Measurements from ENCODE around the gene WDR4. TPM values are rescaled to one million over a fixed set of nuclear protein-coding genes. Genes with fewer than 3 reads are reported as not detected.
A peak's percentile ranks its signal among the peaks of the same experiment; 100 is the strongest.
"Not testable (repeated sequence)": the region's sequence is repeated elsewhere in the genome, so short reads cannot be mapped to it uniquely, and the experiment has no call there.

The WDR4 gene
- total and polyA plus RNA-seq, 4 donors, result 2.5 to 13.9 (median 8.4) TPM

- DNase-seq, result peak in 1 of 2 donors; percentile 62
- 88 to 93% methylated on average over 13 of the region's 13 CpGs for WGBS, 2 donors
- no peak for ATAC-seq (ENCODE audit: low FRiP score)
- H3K4me1 ChIP-seq (ENCODE audit: control insufficient read depth in 1 of 2, insufficient read depth in 2 of 2, low read length in 2 of 2), result no peaks in the 10 kb centered on the region
- intact Hi-C loops (cut with DNase I), result no loop called here
- H3K9me3 ChIP-seq (ENCODE audit: control insufficient read depth, low read length), result no peaks in the 10 kb centered on the region
- H3K27ac ChIP-seq (ENCODE audit: low read depth in 1 of 2, low read length in 2 of 2), result no peak overlapping the region
- H3K36me3 ChIP-seq (ENCODE audit: control insufficient read depth in 1 of 2, insufficient read depth in 2 of 2, low read length in 1 of 2), result no peaks in the 10 kb centered on the region
- no peak overlapping the region for H3K4me3 ChIP-seq (ENCODE audit: low read length in 2 of 2)
- no peaks in the 10 kb centered on the region for H3K27me3 ChIP-seq (ENCODE audit: control insufficient read depth in 1 of 2, insufficient read depth in 2 of 2, low read length in 1 of 2)
These were observed 44.6 kb downstream of the WDR4 start for GRCh38 chr21:42834726-42835191.

DNA sequence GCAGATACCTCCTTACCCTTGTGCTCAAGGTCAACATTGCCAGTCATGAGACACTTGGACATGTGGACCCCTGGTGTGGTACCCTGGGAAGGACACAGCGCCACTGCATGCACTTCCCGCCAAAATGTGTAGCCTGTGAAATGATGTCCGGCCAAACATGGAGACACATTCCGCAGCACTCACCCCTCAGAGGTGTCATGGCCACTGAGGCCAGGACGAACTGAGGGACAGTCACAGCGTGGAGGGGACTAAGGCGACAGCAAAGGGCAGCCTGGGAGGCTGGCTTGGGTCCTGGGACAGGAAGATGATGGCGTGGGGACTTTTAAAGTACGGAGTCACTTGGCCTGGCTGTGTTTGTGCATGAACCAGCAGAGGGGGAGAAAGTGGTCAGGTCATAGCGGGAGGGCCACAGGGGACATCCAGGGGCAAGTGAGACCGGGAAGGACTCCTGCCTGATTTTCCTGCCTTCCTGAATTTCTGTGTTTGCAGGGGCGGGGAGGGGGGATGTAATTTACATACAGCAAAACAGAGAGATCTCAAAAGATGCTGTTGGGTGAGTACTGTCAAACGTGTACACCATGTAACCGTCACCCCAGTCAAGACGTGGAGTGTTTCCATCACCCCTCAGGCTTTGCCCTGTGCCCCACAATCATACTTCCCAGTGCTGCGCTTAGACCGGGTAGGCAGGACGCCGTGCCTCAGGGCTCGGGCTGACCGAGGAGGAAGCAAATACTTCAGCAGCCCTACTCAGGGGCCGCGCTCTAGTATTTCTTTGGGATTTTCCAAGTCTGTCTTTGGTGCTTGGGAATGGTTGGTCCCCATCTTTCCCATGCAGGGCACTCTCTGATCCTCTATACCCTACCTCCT, 45.2 kb downstream of the WDR4 start:
- Histone ChIP-seq H3K4me1 (ENCODE audit: control insufficient read depth in 1 of 2, insufficient read depth in 2 of 2, low read length in 2 of 2) (no peaks in the 10 kb centered on the region), H3K9me3 (ENCODE audit: control insufficient read depth, low read length) (no peaks in the 10 kb centered on the region), H3K27me3 (ENCODE audit: control insufficient read depth in 1 of 2, insufficient read depth in 2 of 2, low read length in 1 of 2) (no peaks in the 10 kb centered on the region), H3K4me3 (ENCODE audit: low read length in 2 of 2) (no peak overlapping the region), H3K36me3 (ENCODE audit: control insufficient read depth in 1 of 2, insufficient read depth in 2 of 2, low read length in 1 of 2) (no peaks in the 10 kb centered on the region), H3K27ac (ENCODE audit: low read depth in 1 of 2, low read length in 2 of 2) (no peak overlapping the region)
- ATAC-seq (ENCODE audit: low FRiP score) (no peak), DNase-seq (peak in 1 of 2 donors; percentile 56)
- WGBS, 2 donors, result 78 to 82% methylated on average over 23 of the region's 23 CpGs
- intact Hi-C loops (cut with DNase I), result no loop called here

GRCh38 chr21:42833439-42833815, 45.9 kb downstream of the WDR4 start:
- Histone ChIP-seq H3K4me1 (ENCODE audit: control insufficient read depth in 1 of 2, insufficient read depth in 2 of 2, low read length in 2 of 2) (no peaks in the 10 kb centered on the region), H3K36me3 (ENCODE audit: control insufficient read depth in 1 of 2, insufficient read depth in 2 of 2, low read length in 1 of 2) (no peaks in the 10 kb centered on the region), H3K4me3 (ENCODE audit: low read length in 2 of 2) (no peak overlapping the region), H3K27me3 (ENCODE audit: control insufficient read depth in 1 of 2, insufficient read depth in 2 of 2, low read length in 1 of 2) (no peaks in the 10 kb centered on the region), H3K27ac (ENCODE audit: low read depth in 1 of 2, low read length in 2 of 2) (no peak overlapping the region), H3K9me3 (ENCODE audit: control insufficient read depth, low read length) (no peaks in the 10 kb centered on the region)
- DNase-seq (no peak), ATAC-seq (ENCODE audit: low FRiP score) (no peak)
- WGBS, 2 donors, result 55 to 62% methylated on average over 11 of the region's 11 CpGs
- intact Hi-C loops (cut with DNase I), result no loop called here

- DNase-seq; H3K4me3 ChIP-seq (ENCODE audit: low read length in 2 of 2); H3K36me3 ChIP-seq (ENCODE audit: control insufficient read depth in 1 of 2, insufficient read depth in 2 of 2, low read length in 1 of 2); H3K27me3 ChIP-seq (ENCODE audit: control insufficient read depth in 1 of 2, insufficient read depth in 2 of 2, low read length in 1 of 2); ATAC-seq (ENCODE audit: low FRiP score); H3K27ac ChIP-seq (ENCODE audit: low read depth in 1 of 2, low read length in 2 of 2); intact Hi-C loops (cut with DNase I); H3K4me1 ChIP-seq (ENCODE audit: control insufficient read depth in 1 of 2, insufficient read depth in 2 of 2, low read length in 2 of 2); H3K9me3 ChIP-seq (ENCODE audit: control insufficient read depth, low read length): not testable (repeated sequence)
- WGBS, 2 donors, result 77 to 79% methylated on average over 4 of the region's 4 CpGs
These were observed 47.1 kb downstream of the WDR4 start for GRCh38 chr21:42832321-42832630.

GRCh38 chr21:42830456-42831455, 48.6 kb downstream of the WDR4 start:
- no peak overlapping the region for H3K4me3 ChIP-seq (ENCODE audit: low read length in 2 of 2)
- WGBS, 2 donors, result 41 to 45% methylated on average over 25 of the region's 25 CpGs
- H3K4me1 ChIP-seq (ENCODE audit: control insufficient read depth in 1 of 2, insufficient read depth in 2 of 2, low read length in 2 of 2), result no peaks in the 10 kb centered on the region
- no peak for DNase-seq
- intact Hi-C loops (cut with DNase I), result no loop called here
- H3K36me3 ChIP-seq (ENCODE audit: control insufficient read depth in 1 of 2, insufficient read depth in 2 of 2, low read length in 1 of 2), result no peaks in the 10 kb centered on the region
- no peaks in the 10 kb centered on the region for H3K9me3 ChIP-seq (ENCODE audit: control insufficient read depth, low read length)
- no peak for ATAC-seq (ENCODE audit: low FRiP score)
- H3K27ac ChIP-seq (ENCODE audit: low read depth in 1 of 2, low read length in 2 of 2), result no peak overlapping the region
- H3K27me3 ChIP-seq (ENCODE audit: control insufficient read depth in 1 of 2, insufficient read depth in 2 of 2, low read length in 1 of 2), result no peaks in the 10 kb centered on the region

DNA sequence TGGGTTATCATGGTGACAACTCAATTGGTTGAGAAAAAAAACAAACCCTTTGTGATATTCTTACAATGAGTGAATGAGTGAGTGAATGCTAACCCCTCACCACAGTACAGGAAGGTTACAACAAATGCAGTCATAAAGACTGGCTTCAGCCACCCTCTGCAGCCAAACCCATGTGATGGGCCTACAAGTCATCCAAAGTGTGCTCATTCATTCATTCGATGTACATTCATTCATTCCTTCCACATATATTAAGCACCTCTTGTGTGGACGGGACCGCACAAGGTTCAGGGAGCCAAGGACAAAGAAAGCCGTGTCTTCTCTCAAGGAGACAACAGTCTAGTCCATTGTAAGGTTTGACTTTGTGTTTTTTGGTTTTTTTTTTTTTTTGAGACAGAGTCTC, 49.4 kb downstream of the WDR4 start:
- H3K4me1 ChIP-seq (ENCODE audit: control insufficient read depth in 1 of 2, insufficient read depth in 2 of 2, low read length in 2 of 2), result no peaks in the 10 kb centered on the region
- intact Hi-C loops (cut with DNase I), result no loop called here
- DNase-seq (no peak), ATAC-seq (ENCODE audit: low FRiP score) (no peak)
- H3K9me3 ChIP-seq (ENCODE audit: control insufficient read depth, low read length), result no peaks in the 10 kb centered on the region
- H3K27ac ChIP-seq (ENCODE audit: low read depth in 1 of 2, low read length in 2 of 2), result no peak overlapping the region
- no peak overlapping the region for H3K4me3 ChIP-seq (ENCODE audit: low read length in 2 of 2)
- WGBS, 2 donors, result 93 to 95% methylated on average over 4 of the region's 4 CpGs
- H3K36me3 ChIP-seq (ENCODE audit: control insufficient read depth in 1 of 2, insufficient read depth in 2 of 2, low read length in 1 of 2), result no peaks in the 10 kb centered on the region
- H3K27me3 ChIP-seq (ENCODE audit: control insufficient read depth in 1 of 2, insufficient read depth in 2 of 2, low read length in 1 of 2), result no peaks in the 10 kb centered on the region

DNA sequence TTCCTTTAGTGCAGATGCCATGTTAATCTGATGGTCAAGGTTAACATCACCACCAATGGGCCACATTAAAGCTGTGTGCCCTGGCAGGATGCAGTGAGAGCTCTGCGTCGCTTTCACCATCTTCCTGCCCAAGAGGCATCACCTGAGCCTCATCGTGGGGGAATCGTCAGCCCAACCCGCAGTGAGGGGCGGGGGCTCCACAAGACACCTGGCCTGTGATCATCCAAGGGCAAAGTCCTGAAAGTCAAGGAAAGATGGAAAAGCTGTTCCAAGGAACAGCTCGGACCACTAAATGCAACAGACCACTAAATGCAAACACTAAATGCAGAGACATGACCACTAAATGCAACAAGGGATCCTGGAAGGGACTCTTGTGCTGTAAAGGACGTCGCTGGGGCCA, 49.9 kb downstream of the WDR4 start:
- no peak overlapping the region for H3K4me3 ChIP-seq (ENCODE audit: low read length in 2 of 2)
- no peak overlapping the region for H3K27ac ChIP-seq (ENCODE audit: low read depth in 1 of 2, low read length in 2 of 2)
- no peaks in the 10 kb centered on the region for H3K4me1 ChIP-seq (ENCODE audit: control insufficient read depth in 1 of 2, insufficient read depth in 2 of 2, low read length in 2 of 2)
- ATAC-seq (ENCODE audit: low FRiP score) (no peak), DNase-seq (no peak)
- intact Hi-C loops (cut with DNase I), result no loop called here
- H3K27me3 ChIP-seq (ENCODE audit: control insufficient read depth in 1 of 2, insufficient read depth in 2 of 2, low read length in 1 of 2), result no peaks in the 10 kb centered on the region
- WGBS, 2 donors, result 86 to 89% methylated on average over 9 of the region's 9 CpGs
- H3K9me3 ChIP-seq (ENCODE audit: control insufficient read depth, low read length), result no peaks in the 10 kb centered on the region
- H3K36me3 ChIP-seq (ENCODE audit: control insufficient read depth in 1 of 2, insufficient read depth in 2 of 2, low read length in 1 of 2), result no peaks in the 10 kb centered on the region

GRCh38 chr21:42827588-42827987, 51.8 kb downstream of the WDR4 start:
- no peak overlapping the region for H3K4me3 ChIP-seq (ENCODE audit: low read length in 2 of 2)
- H3K4me1 ChIP-seq (ENCODE audit: control insufficient read depth in 1 of 2, insufficient read depth in 2 of 2, low read length in 2 of 2), result no peaks in the 10 kb centered on the region
- intact Hi-C loops (cut with DNase I), result no loop called here
- H3K9me3 ChIP-seq (ENCODE audit: control insufficient read depth, low read length), result no peaks in the 10 kb centered on the region
- H3K36me3 ChIP-seq (ENCODE audit: control insufficient read depth in 1 of 2, insufficient read depth in 2 of 2, low read length in 1 of 2), result no peaks in the 10 kb centered on the region
- H3K27me3 ChIP-seq (ENCODE audit: control insufficient read depth in 1 of 2, insufficient read depth in 2 of 2, low read length in 1 of 2), result no peaks in the 10 kb centered on the region
- H3K27ac ChIP-seq (ENCODE audit: low read depth in 1 of 2, low read length in 2 of 2), result no peak overlapping the region
- DNase-seq (no peak), ATAC-seq (ENCODE audit: low FRiP score) (no peak)
- 75 to 76% methylated on average over 2 of the region's 2 CpGs for WGBS, 2 donors
